Retinal pigment epithelial cell (primary cell): ENCODE data around the gene PIK3CG.
"Not testable (repeated sequence)": the region's sequence is repeated elsewhere in the genome, so short reads cannot be mapped to it uniquely, and the experiment has no call there.

ENCODE experiments used
- DNase-seq: peaks from one replicate; pipeline ENCODE4 v3.0.0-alpha.2; 2010; ENCODE audit warnings: low read depth
- H3K4me3 ChIP-seq: 2 replicates; pipeline ENCODE4 v1.5.1; 2011; ENCODE audit warnings: mild to moderate bottlenecking, low read length, control low read depth, moderate library complexity
- CTCF ChIP-seq: conservative IDR thresholded peaks from 2 replicates; pipeline ENCODE4 v1.5.1; 2011; ENCODE audit warnings: low read depth, low read length, control low read depth, inconsistent platforms

PIK3CG gene

GRCh38 chr7:106890952-106891351 lies 25.9 kb downstream of the PIK3CG start:
- DNase-seq = no peak
- TF ChIP-seq CTCF = no peak
- no peak overlapping the region for H3K4me3 ChIP-seq

- no peak for DNase-seq
- no peak overlapping the region for H3K4me3 ChIP-seq
- peak; percentile 33 for TF ChIP-seq CTCF
Observed at GRCh38 chr7:106891548-106892410, 26.7 kb downstream of the PIK3CG start.

GRCh38 chr7:106893591-106893990 lies 28.5 kb downstream of the PIK3CG start:
- TF ChIP-seq CTCF = no peak
- no peak overlapping the region for H3K4me3 ChIP-seq
- DNase-seq = no peak

GRCh38 chr7:106895246-106895864 lies 30.3 kb downstream of the PIK3CG start:
- H3K4me3 ChIP-seq = no peak overlapping the region
- DNase-seq = no peak
- TF ChIP-seq CTCF = no peak

GRCh38 chr7:106896231-106896630 lies 31.1 kb downstream of the PIK3CG start:
- no peak for TF ChIP-seq CTCF
- DNase-seq = no peak
- H3K4me3 ChIP-seq = no peak overlapping the region

GRCh38 chr7:106897553-106897952 lies 32.5 kb downstream of the PIK3CG start:
- DNase-seq, H3K4me3 ChIP-seq: not testable (repeated sequence)

- H3K4me3 ChIP-seq, DNase-seq: not testable (repeated sequence)
Observed at GRCh38 chr7:106898967-106899366, 33.9 kb downstream of the PIK3CG start.

GRCh38 chr7:106901828-106902441 lies 36.9 kb downstream of the PIK3CG start:
- DNase-seq = no peak
- no peak for TF ChIP-seq CTCF
- H3K4me3 ChIP-seq = no peak overlapping the region
